Measurements from ENCODE around the gene GPR152. TPM values are rescaled to one million over a fixed set of nuclear protein-coding genes. Genes with fewer than 3 reads are reported as not detected.

Gene GPR152
- total RNA-seq (2022; extraction: Qiagen RNA extraction; ENCODE audit: low read depth): 0.08 TPM in 1 of 5 replicates, not detected in the others

GRCh38 chr11:67452141-67452952, at the start of gene GPR152:
TSS of gene GPR152 (minus strand) at chr11:67452729. CDS start at chr11:67452724, 5 bp downstream.

GRCh38 chr11:67482827-67483798, 30.6 kb upstream of the GPR152 start, which contains the start of gene AIP:
TSS of gene AIP (plus strand) at chr11:67483026. CDS start at chr11:67483159, 133 bp downstream.

GRCh38 chr11:67468759-67469507, 16.4 kb upstream of the GPR152 start, which contains the start of gene TMEM134:
TSS of gene TMEM134 (minus strand) at chr11:67469251. CDS start at chr11:67469192, 59 bp downstream.

GRCh38 chr11:67455054-67455453, 2.5 kb upstream of the GPR152 start, which contains the start of gene CABP4:
TSS of gene CABP4 (plus strand) at chr11:67455354. CDS start at chr11:67455424, 70 bp downstream.

GRCh38 chr11:67437082-67437808, 15.3 kb downstream of the GPR152 start, which contains the start of gene PTPRCAP:
TSS of gene PTPRCAP (minus strand) at chr11:67437682. CDS start at chr11:67437619, 63 bp downstream.

GRCh38 chr11:67428052-67429001, 24.2 kb downstream of the GPR152 start, which contains the start of gene RPS6KB2:
TSS of gene RPS6KB2 (plus strand) at chr11:67428494. CDS start at chr11:67428546, 52 bp downstream.

GRCh38 chr11:67415501-67416304, 36.8 kb downstream of the GPR152 start, which contains the start of gene CARNS1:
TSS of gene CARNS1 (plus strand) at chr11:67415678. CDS start at chr11:67416200, 522 bp downstream.

GRCh38 chr11:67401495-67402191, 50.9 kb downstream of the GPR152 start, which contains the start of gene PPP1CA:
TSS of gene PPP1CA (minus strand) at chr11:67401858. CDS start at chr11:67401782, 76 bp downstream.

Other genes starting within 250 kb of the GPR152 start
- gene GRK2, start 186.3 kb downstream of the GPR152 start, total RNA-seq (2022; extraction: Qiagen RNA extraction; ENCODE audit: low read depth): 25.8 to 39.1 TPM (median 36.4 TPM) in 5 replicates
- 18.7 to 29.1 TPM (median 26.9 TPM) in 5 replicates for gene ANKRD13D, start 163.4 kb downstream of the GPR152 start, total RNA-seq (2022; extraction: Qiagen RNA extraction; ENCODE audit: low read depth)
- 16.6 to 32.1 TPM (median 27.6 TPM) in 5 replicates for gene SSH3, start 149.2 kb downstream of the GPR152 start, total RNA-seq (2022; extraction: Qiagen RNA extraction; ENCODE audit: low read depth)
- 192 to 253 TPM (median 224 TPM) in 5 replicates for gene POLD4, start 99.2 kb downstream of the GPR152 start, total RNA-seq (2022; extraction: Qiagen RNA extraction; ENCODE audit: low read depth)
- gene CLCF1, start 79.1 kb downstream of the GPR152 start, total RNA-seq (2022; extraction: Qiagen RNA extraction; ENCODE audit: low read depth): 49.7 to 54.8 TPM (median 52.5 TPM) in 5 replicates
- gene RAD9A, start 60.7 kb downstream of the GPR152 start, total RNA-seq (2022; extraction: Qiagen RNA extraction; ENCODE audit: low read depth): 23.3 to 34.3 TPM (median 31.1 TPM) in 5 replicates
- 267 to 305 TPM (median 288 TPM) in 5 replicates for gene PPP1CA, start 50.9 kb downstream of the GPR152 start, total RNA-seq (2022; extraction: Qiagen RNA extraction; ENCODE audit: low read depth)
- 0.09 to 0.16 TPM in 2 of 5 replicates, not detected in the others for gene TBC1D10C, start 48.6 kb downstream of the GPR152 start, total RNA-seq (2022; extraction: Qiagen RNA extraction; ENCODE audit: low read depth)
- 0.14 to 0.19 TPM (median 0.14 TPM) in 5 replicates for gene CARNS1, start 37.1 kb downstream of the GPR152 start, total RNA-seq (2022; extraction: Qiagen RNA extraction; ENCODE audit: low read depth)
- gene RPS6KB2, start 24.2 kb downstream of the GPR152 start, total RNA-seq (2022; extraction: Qiagen RNA extraction; ENCODE audit: low read depth): 41.3 to 50.1 TPM (median 47.5 TPM) in 5 replicates
- 0.15 to 0.36 TPM (median 0.23 TPM) in 5 replicates for gene PTPRCAP, start 15.0 kb downstream of the GPR152 start, total RNA-seq (2022; extraction: Qiagen RNA extraction; ENCODE audit: low read depth)
- gene CORO1B, start 9.3 kb downstream of the GPR152 start, total RNA-seq (2022; extraction: Qiagen RNA extraction; ENCODE audit: low read depth): 49.1 to 60.0 TPM (median 56.1 TPM) in 5 replicates
- not detected in 5 replicates for gene CABP4, start 2.6 kb upstream of the GPR152 start, total RNA-seq (2022; extraction: Qiagen RNA extraction; ENCODE audit: low read depth)
- 50.2 to 66.2 TPM (median 60.8 TPM) in 5 replicates for gene TMEM134, start 16.5 kb upstream of the GPR152 start, total RNA-seq (2022; extraction: Qiagen RNA extraction; ENCODE audit: low read depth)
- gene AIP, start 30.3 kb upstream of the GPR152 start, total RNA-seq (2022; extraction: Qiagen RNA extraction; ENCODE audit: low read depth): 39.1 to 45.8 TPM (median 45.1 TPM) in 5 replicates
- 32.3 to 48.6 TPM (median 44.4 TPM) in 5 replicates for gene PITPNM1, start 52.6 kb upstream of the GPR152 start, total RNA-seq (2022; extraction: Qiagen RNA extraction; ENCODE audit: low read depth)
- gene CDK2AP2, start 55.4 kb upstream of the GPR152 start, total RNA-seq (2022; extraction: Qiagen RNA extraction; ENCODE audit: low read depth): 61.9 to 88.0 TPM (median 79.3 TPM) in 5 replicates
- gene CABP2, start 70.7 kb upstream of the GPR152 start, total RNA-seq (2022; extraction: Qiagen RNA extraction; ENCODE audit: low read depth): not detected in 5 replicates
- 1,438 to 1,735 TPM (median 1,655 TPM) in 5 replicates for gene GSTP1, start 131.1 kb upstream of the GPR152 start, total RNA-seq (2022; extraction: Qiagen RNA extraction; ENCODE audit: low read depth)
- 137 to 152 TPM (median 143 TPM) in 5 replicates for gene NDUFV1, start 154.2 kb upstream of the GPR152 start, total RNA-seq (2022; extraction: Qiagen RNA extraction; ENCODE audit: low read depth)
- gene NUDT8, start 177.2 kb upstream of the GPR152 start, total RNA-seq (2022; extraction: Qiagen RNA extraction; ENCODE audit: low read depth): 7.0 to 17.2 TPM (median 12.8 TPM) in 5 replicates
- gene TBX10, start 187.0 kb upstream of the GPR152 start, total RNA-seq (2022; extraction: Qiagen RNA extraction; ENCODE audit: low read depth): not detected in 5 replicates
- 0.77 to 1.8 TPM (median 1.4 TPM) in 5 replicates for gene ACY3, start 198.0 kb upstream of the GPR152 start, total RNA-seq (2022; extraction: Qiagen RNA extraction; ENCODE audit: low read depth)
- not detected in 5 replicates for gene ALDH3B2, start 221.9 kb upstream of the GPR152 start, total RNA-seq (2022; extraction: Qiagen RNA extraction; ENCODE audit: low read depth)

All from A549 treated with GW870086 at 1 μM for 4 hours (cell line).